CD14-positive monocyte (primary cell): ENCODE data around the gene PTPRU. TPM values are rescaled to one million over a fixed set of nuclear protein-coding genes. Genes with fewer than 3 reads are reported as not detected.

Experiments used
- DNase-seq, 3 donors: peaks; one replicate each; pipeline ENCODE4 v3.0.0-alpha.2; 2011 to 2022
- H2AFZ ChIP-seq: 2 replicates; pipeline ENCODE4 v1.6.0; 2012; ENCODE audit warnings: mild to moderate bottlenecking, low read depth, low read length, inconsistent platforms; ENCODE audit not compliant: insufficient read depth, poor library complexity, severe bottlenecking
- H3K27ac ChIP-seq, 2 donors: 1 replicate in 1 of 2; 2 replicates in 1 of 2; pipeline ENCODE4 v1.5.1; 2012 to 2013; ENCODE audit warnings: low read length in 2 of 2, control low read depth in 1 of 2, inconsistent platforms in 1 of 2, low read depth in 1 of 2, mild to moderate bottlenecking in 1 of 2
- H3K27me3 ChIP-seq, 2 donors: one replicate each; pipeline versions ENCODE4 v1.6.0 to v1.6.1; 2011 to 2013; ENCODE audit warnings: low read length in 2 of 2; ENCODE audit not compliant: control insufficient read depth in 2 of 2, insufficient read depth in 2 of 2
- H3K36me3 ChIP-seq, 2 donors: replicated peaks in 1 of 2; 1 replicate in 1 of 2; 2 replicates in 1 of 2; pipeline versions ENCODE4 v1.5.1 to v1.6.1; 2012 to 2013; ENCODE audit warnings: low read length in 2 of 2, control low read depth in 1 of 2, inconsistent platforms in 1 of 2, mild to moderate bottlenecking in 1 of 2; ENCODE audit not compliant: insufficient read depth in 2 of 2, control insufficient read depth in 1 of 2
- H3K4me1 ChIP-seq, 2 donors: 1 replicate in 1 of 2; 2 replicates in 1 of 2; pipeline versions ENCODE4 v1.5.1 to v1.6.1; 2012 to 2013; ENCODE audit warnings: low read length in 2 of 2, control low read depth in 1 of 2, inconsistent platforms in 1 of 2, mild to moderate bottlenecking in 1 of 2, moderate library complexity in 1 of 2; ENCODE audit not compliant: insufficient read depth in 2 of 2, control insufficient read depth in 1 of 2
- H3K4me2 ChIP-seq: replicated peaks from 2 replicates; pipeline ENCODE3; 2012; ENCODE audit warnings: low read length, moderate library complexity, mild to moderate bottlenecking; ENCODE audit not compliant: poor library complexity, severe bottlenecking; ENCODE audit errors: extremely low read depth
- H3K4me3 ChIP-seq, 3 experiments: fragments of 200-600 bp in 1 of 3; sonication (generic) in 1 of 3; replicated peaks in 1 of 3; 1 replicate in 2 of 3; 2 replicates in 1 of 3; pipeline ENCODE4 v1.5.1; 2011 to 2013; ENCODE audit warnings: low read length in 3 of 3, mild to moderate bottlenecking in 3 of 3, control low read depth in 2 of 3, low read depth in 2 of 3, inconsistent platforms in 1 of 3, moderate library complexity in 1 of 3
- H3K79me2 ChIP-seq: 2 replicates; pipeline ENCODE4 v1.6.0; 2012; ENCODE audit warnings: mild to moderate bottlenecking, control low read depth, inconsistent platforms, low read length, moderate library complexity; ENCODE audit not compliant: insufficient read depth
- H3K9ac ChIP-seq: 2 replicates; pipeline ENCODE4 v1.6.0; 2017; ENCODE audit warnings: low read length, mild to moderate bottlenecking; ENCODE audit not compliant: insufficient read depth, poor library complexity, severe bottlenecking
- H3K9me3 ChIP-seq, 2 donors: replicated peaks in 1 of 2; 1 replicate in 1 of 2; 2 replicates in 1 of 2; pipeline versions ENCODE4 v1.5.1 to v1.6.1; 2012 to 2013; ENCODE audit warnings: low read length in 2 of 2, control low read depth in 1 of 2; ENCODE audit not compliant: control insufficient read depth in 1 of 2, insufficient read depth in 1 of 2
- H4K20me1 ChIP-seq: 2 replicates; pipeline ENCODE4 v1.6.0; 2012; ENCODE audit warnings: mild to moderate bottlenecking, low read length, control low read depth, moderate library complexity; ENCODE audit not compliant: insufficient read depth
- H3K27ac Mint-ChIP-seq, 7 donors: one replicate each; pipeline ENCODE4 v1.8.0; 2020; ENCODE audit warnings: mild to moderate bottlenecking in 7 of 7, mixed read lengths in 7 of 7, moderate library complexity in 6 of 7, inconsistent platforms in 2 of 7
- H3K27me3 Mint-ChIP-seq, 3 donors: one replicate each; pipeline ENCODE4 v1.8.0; 2021 to 2022; ENCODE audit warnings: low read depth in 3 of 3, mild to moderate bottlenecking in 3 of 3, mixed read lengths in 3 of 3, moderate library complexity in 3 of 3, inconsistent platforms in 1 of 3
- H3K36me3 Mint-ChIP-seq, 2 donors: one replicate each; pipeline ENCODE4 v1.8.0; 2020; ENCODE audit warnings: mixed read lengths in 2 of 2, inconsistent platforms in 1 of 2, mild to moderate bottlenecking in 1 of 2
- H3K4me1 Mint-ChIP-seq: one replicate; pipeline ENCODE4 v1.8.0; 2020; ENCODE audit warnings: mild to moderate bottlenecking, mixed read lengths
- H3K4me3 Mint-ChIP-seq, 2 donors: one replicate each; pipeline ENCODE4 v1.8.0; 2020; ENCODE audit warnings: mild to moderate bottlenecking in 2 of 2, mixed read lengths in 2 of 2, moderate library complexity in 1 of 2
- H3K9me3 Mint-ChIP-seq, 7 donors: one replicate each; pipeline ENCODE4 v1.8.0; 2020 to 2022; ENCODE audit warnings: mixed read lengths in 7 of 7, mild to moderate bottlenecking in 6 of 7, moderate library complexity in 6 of 7, inconsistent platforms in 2 of 7
- WGBS: methylation state at CpG from one replicate; pipeline ENCODE4 v1.1.5; 2013; ENCODE audit warnings: missing lambda C conversion rate; ENCODE audit not compliant: insufficient coverage; 5-methylcytosine and 5-hydroxymethylcytosine counted together
- intact Hi-C, 2 donors: fragments of 100-400 bp; cut with micrococcal nuclease; formaldehyde crosslinking; loops; one replicate each; pipeline versions ENCODE4 v1.15.0 to v1.15.1; 2023
- polyA plus RNA-seq, 3 donors: library from polyadenylated mRNA; depleted of rRNA in 1 of 3; unstranded in 2 of 3; stranded (reverse) in 1 of 3; fragments of 300-500 nt in 2 of 3; fragments of >200 nt in 1 of 3; fragmentation: Illumina TruSeq in 2 of 3; gene quantifications; 1 replicate in 2 of 3; 2 replicates in 1 of 3; pipeline ENCODE4 v1.2.3, GENCODE V29; 2012 to 2021
- TF ChIP-seq, protein P1 (sequence below): fragments of 200-600 bp; IDR thresholded peaks from one replicate; pipeline ENCODE4 v1.8.0; 2022; ENCODE audit warnings: antibody characterized with exemption, mild to moderate bottlenecking

Gene PTPRU
- polyA plus RNA-seq, 3 donors: 0.42 to 1.4 TPM; not detected in 1

DNA sequence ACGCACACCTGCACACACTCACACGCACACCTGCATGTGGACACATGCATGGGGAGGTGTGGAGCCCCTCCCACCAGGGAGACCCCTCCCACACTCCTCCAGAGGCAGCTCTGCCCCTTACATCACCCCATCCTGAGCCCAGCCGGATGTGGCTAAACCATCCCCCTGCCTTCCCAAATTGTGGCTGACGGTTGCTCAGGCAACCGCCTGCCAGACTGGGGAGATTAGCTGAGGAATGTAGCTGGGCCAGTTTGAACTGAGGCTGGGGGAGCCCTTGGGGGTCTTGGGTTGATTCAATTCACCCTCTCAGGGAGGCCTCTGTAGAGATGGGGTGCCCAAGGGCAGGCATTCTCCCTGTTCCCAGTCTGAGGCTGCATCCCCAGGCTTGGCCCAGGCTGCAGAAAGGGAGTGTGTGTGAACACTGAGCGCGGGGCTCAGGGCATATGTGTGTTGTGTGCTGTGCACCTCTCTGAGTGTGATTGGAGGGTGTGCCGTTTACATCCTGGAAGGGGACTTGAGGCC lies 12.9 kb downstream of the PTPRU start:
- DNase-seq: no peak
- Histone ChIP-seq H4K20me1 (no peaks in the 10 kb centered on the region), H3K4me1 (no peaks in the 10 kb centered on the region), H3K27me3 (no peaks in the 10 kb centered on the region), H3K79me2 (no peaks in the 10 kb centered on the region), H3K9ac (no peak overlapping the region), H3K9me3 (no peaks in the 10 kb centered on the region), H2AFZ (no peak overlapping the region), H3K4me3 (no peak overlapping the region), H3K27ac (no peak overlapping the region), H3K4me2 (no peak overlapping the region), H3K36me3 (no peaks in the 10 kb centered on the region)
- 94% methylated on average over 2 of the region's 8 CpGs for WGBS
- peaks cover 3% of the 10 kb centered on the region for H3K4me1 Mint-ChIP-seq
- TF ChIP-seq, protein P1, sequence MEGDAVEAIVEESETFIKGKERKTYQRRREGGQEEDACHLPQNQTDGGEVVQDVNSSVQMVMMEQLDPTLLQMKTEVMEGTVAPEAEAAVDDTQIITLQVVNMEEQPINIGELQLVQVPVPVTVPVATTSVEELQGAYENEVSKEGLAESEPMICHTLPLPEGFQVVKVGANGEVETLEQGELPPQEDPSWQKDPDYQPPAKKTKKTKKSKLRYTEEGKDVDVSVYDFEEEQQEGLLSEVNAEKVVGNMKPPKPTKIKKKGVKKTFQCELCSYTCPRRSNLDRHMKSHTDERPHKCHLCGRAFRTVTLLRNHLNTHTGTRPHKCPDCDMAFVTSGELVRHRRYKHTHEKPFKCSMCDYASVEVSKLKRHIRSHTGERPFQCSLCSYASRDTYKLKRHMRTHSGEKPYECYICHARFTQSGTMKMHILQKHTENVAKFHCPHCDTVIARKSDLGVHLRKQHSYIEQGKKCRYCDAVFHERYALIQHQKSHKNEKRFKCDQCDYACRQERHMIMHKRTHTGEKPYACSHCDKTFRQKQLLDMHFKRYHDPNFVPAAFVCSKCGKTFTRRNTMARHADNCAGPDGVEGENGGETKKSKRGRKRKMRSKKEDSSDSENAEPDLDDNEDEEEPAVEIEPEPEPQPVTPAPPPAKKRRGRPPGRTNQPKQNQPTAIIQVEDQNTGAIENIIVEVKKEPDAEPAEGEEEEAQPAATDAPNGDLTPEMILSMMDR: no peak
- H3K27ac Mint-ChIP-seq: no peak overlapping the region
- no peaks in the 10 kb centered on the region for H3K36me3 Mint-ChIP-seq
- H3K4me3 Mint-ChIP-seq: no peak overlapping the region
- peaks cover 0 to 7% (median 2%) of the 10 kb centered on the region in 3 donors for H3K27me3 Mint-ChIP-seq
- intact Hi-C loops: no loop called here
- peaks cover 0 to 3% (median 0%) of the 10 kb centered on the region in 7 donors for H3K9me3 Mint-ChIP-seq

DNA sequence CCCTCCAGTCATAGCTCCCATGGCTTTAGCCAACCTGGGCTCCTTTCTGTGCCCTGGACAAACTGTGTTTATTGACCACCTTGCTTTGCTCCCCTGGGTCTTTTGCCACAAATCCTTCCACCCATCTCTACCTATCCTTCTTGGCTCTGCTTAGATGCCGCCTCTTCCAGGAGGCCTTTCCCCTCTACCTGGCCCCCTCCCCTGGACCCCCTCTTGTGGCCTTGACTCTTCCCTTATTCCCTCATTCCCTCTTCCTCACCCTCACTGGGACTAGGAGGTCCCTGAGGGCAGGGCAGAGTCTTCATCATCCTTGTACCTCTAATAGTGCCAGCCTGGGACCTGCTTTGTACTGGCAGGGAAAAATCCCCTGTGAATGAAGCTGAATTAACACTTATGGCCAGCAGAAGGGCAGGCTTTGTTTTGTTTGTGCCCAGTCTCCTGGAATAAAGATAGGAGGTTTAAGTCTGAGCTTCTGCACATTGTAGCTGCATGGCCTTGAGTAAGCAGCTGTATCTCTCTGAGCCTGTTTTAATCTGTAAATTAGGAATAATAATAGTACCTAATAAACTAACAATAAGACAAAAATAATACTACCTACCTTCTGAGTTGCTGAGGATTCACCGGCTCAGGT lies 13.7 kb downstream of the PTPRU start:
- intact Hi-C loops: no loop called here
- no peak overlapping the region for H3K27ac Mint-ChIP-seq
- H3K4me3 Mint-ChIP-seq: no peak overlapping the region
- H3K27me3 Mint-ChIP-seq: peaks cover 0 to 7% (median 2%) of the 10 kb centered on the region in 3 donors
- H3K36me3 Mint-ChIP-seq: no peaks in the 10 kb centered on the region
- Histone ChIP-seq H3K36me3 (no peaks in the 10 kb centered on the region), H3K27ac (no peak overlapping the region), H3K9me3 (no peaks in the 10 kb centered on the region), H3K4me2 (no peak overlapping the region), H3K79me2 (no peaks in the 10 kb centered on the region), H3K4me3 (no peak overlapping the region), H2AFZ (no peak overlapping the region), H3K4me1 (no peaks in the 10 kb centered on the region), H3K27me3 (no peaks in the 10 kb centered on the region), H3K9ac (no peak overlapping the region), H4K20me1 (no peaks in the 10 kb centered on the region)
- WGBS: 100% methylated on average over 1 of the region's 2 CpGs
- peaks cover 0 to 3% (median 0%) of the 10 kb centered on the region in 7 donors for H3K9me3 Mint-ChIP-seq
- DNase-seq: no peak
- peaks cover 3% of the 10 kb centered on the region for H3K4me1 Mint-ChIP-seq
- TF ChIP-seq, protein P1: no peak
